Activated CD8-positive, alpha-beta T cell treated with anti-CD3 and anti-CD28 coated beads, Interleukin-2, amount 10 ng/mL, durations not matched to agents 7 days and 5 days (primary cell): ENCODE results near the gene FBXL13. TPM values are rescaled to one million over a fixed set of nuclear protein-coding genes. Genes with fewer than 3 reads are reported as not detected.
"Not testable (repeated sequence)": the region's sequence is repeated elsewhere in the genome, so short reads cannot be mapped to it uniquely, and the experiment has no call there.

Experiments used
- ATAC-seq: fragments of 150-1000 bp; cut with Tn5 transposase; one replicate; pipeline ENCODE4 v1.10.0; 2021; ENCODE audit warnings: moderate library complexity
- CTCF ChIA-PET: fragments of 350-600 bp; sonication (Branson Sonifier 250); formaldehyde crosslinking; loops from one replicate; lab custom pipeline; 2021; ENCODE audit warnings: antibody characterized with exemption; lab: Charles Lee
- POLR2A ChIA-PET: fragments of 350-600 bp; sonication (Branson Sonifier 250); formaldehyde crosslinking; loops from one replicate; lab custom pipeline; 2021; ENCODE audit warnings: antibody characterized with exemption; lab: Charles Lee
- DNase-seq: peaks from one replicate; pipeline ENCODE4 v3.0.0-alpha.2; 2020
- H3K27ac Mint-ChIP-seq: one replicate; pipeline ENCODE4 v1.8.0; 2021; ENCODE audit warnings: mild to moderate bottlenecking, mixed read lengths
- H3K27me3 Mint-ChIP-seq: one replicate; pipeline ENCODE4 v1.8.0; 2021; ENCODE audit warnings: low read depth, mixed read lengths
- H3K36me3 Mint-ChIP-seq: one replicate; pipeline ENCODE4 v1.8.0; 2021; ENCODE audit warnings: low read depth, mixed read lengths
- H3K4me1 Mint-ChIP-seq: one replicate; pipeline ENCODE4 v1.8.0; 2021; ENCODE audit warnings: low read depth, mixed read lengths
- H3K4me3 Mint-ChIP-seq: one replicate; pipeline ENCODE4 v1.8.0; 2021; ENCODE audit warnings: mild to moderate bottlenecking, mixed read lengths
- H3K9me3 Mint-ChIP-seq: one replicate; pipeline ENCODE4 v1.8.0; 2022; ENCODE audit warnings: mixed read lengths; ENCODE audit not compliant: insufficient read depth
- total RNA-seq, 2 experiments: library from RNA; stranded (reverse); gene quantifications; one replicate each; pipeline ENCODE4 v1.2.3, GENCODE V29; 2021

The FBXL13 gene
- total RNA-seq, 2 experiments from 2014 or later: 0.13 to 0.34 TPM

DNA sequence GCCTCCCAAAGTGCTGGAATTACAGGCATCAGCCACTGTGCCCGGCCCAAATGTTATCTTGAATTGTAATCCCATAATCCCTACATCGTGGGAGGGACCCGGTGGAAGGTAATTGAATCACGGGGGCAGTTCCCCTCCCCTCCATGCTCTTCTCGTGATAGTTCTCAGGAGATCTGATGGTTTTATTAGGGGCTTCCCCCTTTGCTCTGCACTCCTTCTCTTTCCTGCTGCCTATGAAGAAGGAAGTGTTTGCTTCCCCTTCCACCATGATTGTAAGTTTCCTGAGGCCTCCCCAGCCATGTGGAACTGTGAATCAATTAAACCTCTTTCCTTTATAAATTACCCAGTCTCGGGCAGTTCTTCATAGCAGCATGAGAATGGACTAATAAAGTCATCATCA lies 3.6 kb upstream of the FBXL13 start:
- CTCF ChIA-PET, H3K4me3 Mint-ChIP-seq, H3K27ac Mint-ChIP-seq, ATAC-seq, POLR2A ChIA-PET, H3K9me3 Mint-ChIP-seq, DNase-seq, H3K27me3 Mint-ChIP-seq: not testable (repeated sequence)
- Mint-ChIP-seq H3K36me3 (peaks cover 21% of the 10 kb centered on the region), H3K4me1 (peaks cover 43% of the 10 kb centered on the region)

- DNase-seq (no peak), ATAC-seq (no peak)
- ChIA-PET CTCF (interaction anchor here (1.0 kb wide), 1 partner anchor 12 kb away, joined by 3 read pairs; no protein-coding TSS in a partner anchor), POLR2A (no interaction called here)
- Mint-ChIP-seq H3K9me3 (no peaks in the 10 kb centered on the region), H3K27me3 (no peaks in the 10 kb centered on the region), H3K4me1 (peaks cover 39% of the 10 kb centered on the region), H3K36me3 (peaks cover 18% of the 10 kb centered on the region), H3K27ac (no peak overlapping the region), H3K4me3 (no peak overlapping the region)
These were observed 2.7 kb upstream of the FBXL13 start for GRCh38 chr7:103077318-103077717.

- ChIA-PET POLR2A (interaction anchor here (2.4 kb wide), 1 partner anchor 328 kb away, joined by 9 read pairs; the partner anchor contains the start of gene FAM185A), CTCF (interaction anchor here (0.7 to 2.6 kb wide), 5 partner anchors 8 to 1224 kb away, joined by 3 to 13 read pairs (median 4); partner anchors contain the start of gene FAM185A)
- Mint-ChIP-seq H3K36me3 (peaks cover 15% of the 10 kb centered on the region), H3K27ac (no peak overlapping the region), H3K4me1 (peaks cover 39% of the 10 kb centered on the region), H3K9me3 (no peaks in the 10 kb centered on the region), H3K4me3 (peak overlapping the region; percentile 97), H3K27me3 (no peaks in the 10 kb centered on the region)
- ATAC-seq (no peak), DNase-seq (no peak)
These were observed 2.2 kb upstream of the FBXL13 start for GRCh38 chr7:103076764-103077163.

- H3K9me3 Mint-ChIP-seq: no peaks in the 10 kb centered on the region
- peak; percentile 73 for DNase-seq
- H3K27me3 Mint-ChIP-seq: no peaks in the 10 kb centered on the region
- peak overlapping the region; percentile 97 for H3K4me3 Mint-ChIP-seq
- H3K4me1 Mint-ChIP-seq: peaks cover 36% of the 10 kb centered on the region
- peaks cover 15% of the 10 kb centered on the region for H3K36me3 Mint-ChIP-seq
- ChIA-PET POLR2A (interaction anchor here (0.6 to 2.4 kb wide), 11 partner anchors 8 to 327 kb away, joined by 3 to 18 read pairs (median 3); partner anchors contain the start of genes FAM185A, NAPEPLD and PSMC2), CTCF (interaction anchor here (0.7 to 3.5 kb wide), 10 partner anchors 9 to 327 kb away, joined by 3 to 26 read pairs (median 4); partner anchors contain the start of genes FAM185A, NAPEPLD and PMPCB)
- peak; percentile 68 for ATAC-seq
- peak overlapping the region; percentile 93 for H3K27ac Mint-ChIP-seq
These were observed 832 bp upstream of the FBXL13 start for GRCh38 chr7:103075337-103075918.

GRCh38 chr7:103073989-103074518 lies 542 bp downstream of the FBXL13 start:
- Mint-ChIP-seq H3K4me3 (peak overlapping the region; percentile 85), H3K4me1 (peaks cover 35% of the 10 kb centered on the region), H3K27me3 (no peaks in the 10 kb centered on the region), H3K9me3 (no peaks in the 10 kb centered on the region), H3K27ac (peak overlapping the region; percentile 82), H3K36me3 (peaks cover 13% of the 10 kb centered on the region)
- POLR2A ChIA-PET: interaction anchor here (1.7 kb wide), 1 partner anchor 31 kb away, joined by 3 read pairs; no protein-coding TSS in a partner anchor
- CTCF ChIA-PET: interaction anchor here (2.0 to 3.5 kb wide), 3 partner anchors 10 to 223 kb away, joined by 5 to 26 read pairs (median 13); partner anchors contain the start of gene PMPCB
- DNase-seq: no peak
- no peak for ATAC-seq

GRCh38 chr7:103071000-103071399 lies 3.6 kb downstream of the FBXL13 start:
- no peak for DNase-seq
- Mint-ChIP-seq H3K27ac (no peak overlapping the region), H3K36me3 (no peaks in the 10 kb centered on the region), H3K9me3 (no peaks in the 10 kb centered on the region), H3K27me3 (peaks cover 2% of the 10 kb centered on the region), H3K4me1 (peaks cover 15% of the 10 kb centered on the region), H3K4me3 (no peak overlapping the region)
- ChIA-PET POLR2A (interaction anchor here (0.6 kb wide), 1 partner anchor 499 kb away, joined by 3 read pairs; no protein-coding TSS in a partner anchor), CTCF (interaction anchor here (1.2 kb wide), 1 partner anchor 9 kb away, joined by 3 read pairs; no protein-coding TSS in a partner anchor)
- ATAC-seq: no peak

DNA sequence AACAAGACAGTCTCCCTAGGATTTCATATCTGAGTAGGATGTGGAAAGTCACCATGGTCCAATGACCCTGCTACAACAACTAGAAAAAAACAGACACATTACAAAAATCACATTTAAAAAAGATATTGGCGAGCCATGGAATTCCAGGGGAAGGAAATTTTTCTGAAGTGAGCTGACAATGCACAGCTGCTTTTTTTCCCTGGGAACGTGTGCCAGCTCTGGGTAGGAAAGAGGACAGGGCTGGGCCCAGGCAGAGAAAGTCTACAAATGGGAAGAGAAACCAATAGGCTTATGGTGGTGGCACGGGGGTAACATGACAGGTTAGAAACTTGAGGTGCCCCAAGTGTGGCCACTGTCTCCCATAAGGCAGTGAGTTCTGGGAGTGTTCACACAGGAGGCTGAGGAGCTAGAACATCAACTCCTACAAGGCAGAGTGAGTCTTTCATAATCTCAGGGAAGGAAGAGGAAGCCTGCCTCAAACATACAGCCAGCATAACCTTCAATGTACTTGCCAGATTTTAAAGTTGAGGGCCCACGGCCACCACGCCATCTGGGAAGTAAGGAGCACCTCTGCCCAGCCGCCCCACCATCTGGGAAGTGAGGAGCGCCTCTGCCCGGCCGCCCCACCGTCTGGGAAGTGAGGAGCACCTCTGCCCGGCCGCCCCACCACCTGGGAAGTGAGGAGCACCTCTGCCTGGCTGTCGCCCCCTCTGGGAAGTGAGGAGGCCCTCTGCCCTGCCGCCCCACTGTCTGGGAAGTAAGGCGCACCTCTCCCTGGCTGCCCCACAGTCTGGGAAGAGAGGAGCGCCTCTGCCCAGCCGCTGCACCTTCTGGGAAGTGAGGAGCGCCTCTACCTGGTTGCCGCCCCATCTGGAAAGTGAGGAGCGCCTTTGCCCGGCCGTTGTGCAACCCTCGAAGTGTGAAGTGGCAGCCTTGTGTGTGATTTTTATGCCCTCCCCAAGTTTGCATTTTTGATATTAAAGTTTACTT lies 5.9 kb downstream of the FBXL13 start:
- H3K27me3 Mint-ChIP-seq: peaks cover 5% of the 10 kb centered on the region
- ATAC-seq: no peak
- POLR2A ChIA-PET: no interaction called here
- no peaks in the 10 kb centered on the region for H3K36me3 Mint-ChIP-seq
- H3K4me3 Mint-ChIP-seq: no peak overlapping the region
- H3K27ac Mint-ChIP-seq: no peak overlapping the region
- no peaks in the 10 kb centered on the region for H3K9me3 Mint-ChIP-seq
- CTCF ChIA-PET: no interaction called here
- H3K4me1 Mint-ChIP-seq: no peaks in the 10 kb centered on the region
- no peak for DNase-seq

- DNase-seq (peak; percentile 60), ATAC-seq (peak; percentile 77)
- Mint-ChIP-seq H3K4me3 (no peak overlapping the region), H3K27me3 (peaks cover 5% of the 10 kb centered on the region), H3K27ac (no peak overlapping the region), H3K4me1 (no peaks in the 10 kb centered on the region), H3K9me3 (no peaks in the 10 kb centered on the region), H3K36me3 (no peaks in the 10 kb centered on the region)
- CTCF ChIA-PET: interaction anchor here (0.8 to 1.7 kb wide), 7 partner anchors 9 to 317 kb away, joined by 3 to 9 read pairs (median 5); partner anchors contain the start of genes ARMC10, FAM185A and FBXL13
- POLR2A ChIA-PET: no interaction called here
These were observed 8.9 kb downstream of the FBXL13 start for GRCh38 chr7:103065667-103066066.

DNA sequence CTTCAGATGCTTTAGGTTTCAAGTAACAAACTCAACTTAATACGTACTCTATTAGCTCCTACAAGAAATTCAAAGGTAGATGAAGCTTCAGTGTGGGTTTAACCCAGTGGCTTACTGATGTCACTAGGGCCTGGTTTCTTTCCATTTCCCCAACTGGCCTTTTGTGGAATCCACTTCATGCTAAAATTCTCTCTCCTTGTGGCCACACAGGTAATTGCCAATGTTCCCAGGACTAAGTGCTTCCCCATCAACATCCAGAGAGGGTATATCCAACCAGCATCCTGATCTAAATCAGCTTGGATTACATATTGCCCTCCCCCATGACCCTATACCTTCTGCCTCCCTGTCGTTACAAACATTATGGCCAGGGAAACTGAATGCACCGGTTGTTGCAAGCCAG lies 10.7 kb downstream of the FBXL13 start:
- Mint-ChIP-seq H3K4me1 (no peaks in the 10 kb centered on the region), H3K27me3 (peaks cover 5% of the 10 kb centered on the region)
- CTCF ChIA-PET: no interaction called here

GRCh38 chr7:103059471-103059870 lies 15.1 kb downstream of the FBXL13 start:
- Mint-ChIP-seq H3K4me1 (no peaks in the 10 kb centered on the region), H3K4me3 (no peak overlapping the region), H3K9me3 (no peaks in the 10 kb centered on the region), H3K36me3 (no peaks in the 10 kb centered on the region), H3K27ac (no peak overlapping the region), H3K27me3 (peaks cover 1% of the 10 kb centered on the region)
- CTCF ChIA-PET: interaction anchor here (1.0 kb wide), 1 partner anchor 301 kb away, joined by 3 read pairs; no protein-coding TSS in a partner anchor
- DNase-seq (no peak), ATAC-seq (no peak)
- POLR2A ChIA-PET: no interaction called here

More for the DNA sequence above, 10.7 kb downstream of the FBXL13 start:
- H3K27ac Mint-ChIP-seq: no peak overlapping the region
- ATAC-seq: no peak
- H3K4me3 Mint-ChIP-seq: no peak overlapping the region
- no peaks in the 10 kb centered on the region for H3K36me3 Mint-ChIP-seq
- DNase-seq: no peak
- H3K9me3 Mint-ChIP-seq: no peaks in the 10 kb centered on the region
- POLR2A ChIA-PET: no interaction called here

DNA sequence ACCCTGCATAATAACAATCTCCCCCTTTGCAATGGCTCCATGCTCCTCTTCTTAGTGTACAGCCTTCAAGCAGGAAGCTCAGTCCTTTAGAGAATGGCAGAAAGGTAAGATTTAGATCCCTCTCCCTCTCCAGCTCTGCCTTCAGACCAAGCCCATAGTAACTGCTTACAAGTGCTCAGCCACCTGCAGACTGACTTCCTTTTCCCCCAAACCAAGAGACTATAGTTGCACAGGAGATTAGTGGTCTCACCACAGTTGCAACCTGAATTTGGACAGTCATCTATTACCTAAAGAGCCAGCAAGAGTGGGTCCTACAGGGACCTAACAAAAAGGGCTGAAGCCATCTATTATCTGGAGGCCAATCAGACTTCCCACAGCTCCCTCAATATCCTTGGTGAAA lies 16.5 kb downstream of the FBXL13 start:
- POLR2A ChIA-PET: no interaction called here

More for the DNA sequence above, 16.5 kb downstream of the FBXL13 start:
- CTCF ChIA-PET: no interaction called here
- Mint-ChIP-seq H3K4me3 (no peak overlapping the region), H3K9me3 (no peaks in the 10 kb centered on the region), H3K27me3 (no peaks in the 10 kb centered on the region), H3K4me1 (no peaks in the 10 kb centered on the region), H3K36me3 (no peaks in the 10 kb centered on the region), H3K27ac (no peak overlapping the region)
- DNase-seq: no peak
- ATAC-seq: no peak
